ENCODE results near the gene RANGAP1. TPM values are rescaled to one million over a fixed set of nuclear protein-coding genes. Genes with fewer than 3 reads are reported as not detected.
A peak's percentile ranks its signal among the peaks of the same experiment; 100 is the strongest.
"Not testable (repeated sequence)": the region's sequence is repeated elsewhere in the genome, so short reads cannot be mapped to it uniquely, and the experiment has no call there.

Gene RANGAP1
- total RNA-seq, 1 donor from 2014 or later: 49.7 TPM

- DNase-seq (ENCODE audit: extremely low spot score, unreplicated experiment): no peak
- TF ChIP-seq CTCF (IDR thresholded peaks at IDR 0.05): no peak
- no peaks in the 10 kb centered on the region for H3K27me3 Mint-ChIP-seq (ENCODE audit: unreplicated experiment)
- peak overlapping the region; percentile 45 for H3K27ac Mint-ChIP-seq (ENCODE audit: unreplicated experiment)
- no peaks in the 10 kb centered on the region for H3K36me3 Mint-ChIP-seq (ENCODE audit: unreplicated experiment)
- H3K4me3 Mint-ChIP-seq (ENCODE audit: unreplicated experiment): peak overlapping the region; percentile 72
- H3K4me1 Mint-ChIP-seq (ENCODE audit: unreplicated experiment): peaks cover 23% of the 10 kb centered on the region
- H3K9me3 Mint-ChIP-seq (ENCODE audit: unreplicated experiment): no peaks in the 10 kb centered on the region
These were observed 14.7 kb upstream of the RANGAP1 start for GRCh38 chr22:41300661-41301060.

DNA sequence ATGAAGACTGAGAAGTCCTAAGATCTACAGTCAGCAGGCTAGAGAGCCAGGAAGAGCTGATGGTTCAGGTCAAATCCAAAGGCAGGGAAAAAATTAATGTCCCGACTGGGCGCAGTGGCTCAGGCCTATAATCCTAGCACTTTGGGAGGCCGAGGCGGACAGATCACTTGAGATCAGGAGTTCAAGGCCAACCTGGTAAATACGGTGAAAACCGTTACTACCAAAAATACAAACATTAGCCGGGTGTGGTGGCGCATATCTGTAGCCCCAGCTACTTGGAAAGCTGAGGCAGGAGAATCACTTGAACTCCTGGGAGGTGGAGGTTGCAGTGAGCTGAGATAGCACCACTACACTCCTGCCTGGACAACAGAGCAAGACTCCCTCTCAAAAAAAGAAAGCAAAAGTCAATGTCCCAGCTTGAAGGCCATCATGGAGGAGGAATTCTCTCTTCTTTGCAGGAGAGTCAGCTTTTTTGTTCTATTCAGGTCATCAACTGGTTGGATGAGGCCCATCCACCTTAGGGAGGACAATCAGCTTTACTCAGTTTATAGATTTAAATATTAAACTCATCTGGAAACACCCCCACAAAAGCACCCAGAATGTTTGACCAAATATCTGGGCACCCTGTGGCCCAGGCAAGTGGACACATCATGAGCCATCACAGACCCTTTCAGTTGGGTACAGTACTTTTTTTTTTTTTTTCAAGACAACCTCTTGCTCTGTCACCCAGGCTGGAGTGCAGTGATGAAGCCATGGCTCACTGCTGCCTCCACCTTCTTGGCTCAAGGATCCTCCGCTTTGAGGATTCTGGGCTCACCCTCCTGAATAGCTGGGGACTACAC, 11.1 kb upstream of the RANGAP1 start:
- no peak for DNase-seq (ENCODE audit: extremely low spot score, unreplicated experiment)
- TF ChIP-seq CTCF (IDR thresholded peaks at IDR 0.05): no peak
- Mint-ChIP-seq H3K9me3 (ENCODE audit: unreplicated experiment) (no peaks in the 10 kb centered on the region), H3K4me3 (ENCODE audit: unreplicated experiment) (no peak overlapping the region), H3K27me3 (ENCODE audit: unreplicated experiment) (no peaks in the 10 kb centered on the region), H3K4me1 (ENCODE audit: unreplicated experiment) (peaks cover 4% of the 10 kb centered on the region), H3K27ac (ENCODE audit: unreplicated experiment) (no peak overlapping the region), H3K36me3 (ENCODE audit: unreplicated experiment) (no peaks in the 10 kb centered on the region)

DNA sequence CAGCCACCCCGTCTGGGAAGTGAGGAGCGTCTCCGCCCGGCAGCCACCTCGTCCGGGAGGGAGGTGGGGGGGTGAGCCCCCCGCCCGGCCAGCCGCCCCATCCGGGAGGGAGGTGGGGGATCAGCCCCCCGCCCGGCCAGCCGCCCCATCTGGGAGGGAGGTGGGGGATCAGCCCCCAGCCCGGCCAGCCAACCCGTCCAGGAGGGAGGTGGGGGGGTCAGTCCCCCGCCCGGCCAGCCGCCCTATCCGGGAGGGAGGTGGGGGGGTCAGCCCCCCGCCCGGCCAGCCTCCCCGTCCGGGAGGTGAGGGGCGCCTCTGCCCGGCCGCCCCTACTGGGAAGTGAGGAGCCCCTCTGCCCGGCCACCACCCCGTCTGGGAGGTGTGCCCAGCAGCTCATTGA, 8.8 kb upstream of the RANGAP1 start:
- H3K27ac Mint-ChIP-seq (ENCODE audit: unreplicated experiment); H3K27me3 Mint-ChIP-seq (ENCODE audit: unreplicated experiment); H3K9me3 Mint-ChIP-seq (ENCODE audit: unreplicated experiment); H3K36me3 Mint-ChIP-seq (ENCODE audit: unreplicated experiment); DNase-seq (ENCODE audit: extremely low spot score, unreplicated experiment); H3K4me3 Mint-ChIP-seq (ENCODE audit: unreplicated experiment): not testable (repeated sequence)
- peaks cover 14% of the 10 kb centered on the region for H3K4me1 Mint-ChIP-seq (ENCODE audit: unreplicated experiment)

DNA sequence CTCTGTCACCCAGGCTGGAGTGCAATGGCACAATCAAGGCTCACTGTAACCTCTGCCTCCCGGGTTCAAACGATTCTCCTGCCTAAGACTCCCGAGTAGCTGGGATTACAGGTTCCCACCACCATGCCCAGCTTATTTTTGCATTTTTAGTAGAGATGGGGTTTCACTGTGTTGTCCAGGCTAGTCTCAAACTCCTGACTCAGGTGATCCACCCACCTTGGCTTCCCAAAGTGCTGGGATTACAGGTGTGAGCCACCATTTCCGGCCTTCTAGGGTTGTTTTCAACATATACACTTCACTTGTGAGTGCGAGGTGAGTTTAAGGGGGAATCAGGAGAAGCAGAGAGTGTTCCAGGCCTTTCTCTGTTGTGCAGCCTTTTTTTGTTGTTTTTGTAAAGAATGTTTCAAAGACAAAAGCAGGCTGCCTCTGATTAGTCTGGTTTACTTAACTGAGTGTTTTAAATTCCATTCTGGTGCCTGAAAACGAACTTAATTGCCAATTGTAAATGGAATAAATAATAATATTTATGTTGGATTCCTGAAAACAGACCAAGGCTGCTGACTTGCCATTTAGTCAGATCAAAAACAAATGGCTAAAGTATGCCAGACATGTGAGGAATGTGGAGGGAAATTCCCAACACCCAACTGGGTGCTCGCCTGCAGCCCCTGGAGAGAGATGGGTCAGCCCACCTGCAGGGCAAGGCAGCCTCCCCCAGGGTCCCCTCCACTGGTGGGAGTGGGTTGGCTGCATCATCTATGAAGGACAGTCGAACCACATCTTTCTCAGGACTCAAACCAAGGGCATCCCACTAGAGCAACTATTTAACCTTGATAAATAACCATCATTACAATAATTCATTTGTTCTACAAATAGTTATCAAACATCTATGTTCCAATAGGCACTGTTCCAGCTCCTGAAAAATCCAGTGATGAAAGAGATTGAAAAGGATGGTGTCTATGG, 4.6 kb upstream of the RANGAP1 start:
- no peak for DNase-seq (ENCODE audit: extremely low spot score, unreplicated experiment)
- H3K27me3 Mint-ChIP-seq (ENCODE audit: unreplicated experiment): no peaks in the 10 kb centered on the region
- H3K9me3 Mint-ChIP-seq (ENCODE audit: unreplicated experiment): no peaks in the 10 kb centered on the region
- H3K27ac Mint-ChIP-seq (ENCODE audit: unreplicated experiment): peak overlapping the region; percentile 86
- no peak overlapping the region for H3K4me3 Mint-ChIP-seq (ENCODE audit: unreplicated experiment)
- H3K36me3 Mint-ChIP-seq (ENCODE audit: unreplicated experiment): no peaks in the 10 kb centered on the region
- peaks cover 43% of the 10 kb centered on the region for H3K4me1 Mint-ChIP-seq (ENCODE audit: unreplicated experiment)
- no peak for TF ChIP-seq CTCF (IDR thresholded peaks at IDR 0.05)

- DNase-seq (ENCODE audit: extremely low spot score, unreplicated experiment): no peak
- H3K36me3 Mint-ChIP-seq (ENCODE audit: unreplicated experiment): no peaks in the 10 kb centered on the region
- H3K27me3 Mint-ChIP-seq (ENCODE audit: unreplicated experiment): no peaks in the 10 kb centered on the region
- no peak overlapping the region for H3K4me3 Mint-ChIP-seq (ENCODE audit: unreplicated experiment)
- H3K4me1 Mint-ChIP-seq (ENCODE audit: unreplicated experiment): peaks cover 50% of the 10 kb centered on the region
- peak overlapping the region; percentile 79 for H3K27ac Mint-ChIP-seq (ENCODE audit: unreplicated experiment)
- TF ChIP-seq CTCF (IDR thresholded peaks at IDR 0.05): no peak
- H3K9me3 Mint-ChIP-seq (ENCODE audit: unreplicated experiment): no peaks in the 10 kb centered on the region
These were observed 3.7 kb upstream of the RANGAP1 start for GRCh38 chr22:41289671-41290070.
